Right lobe of liver (tissue), 6 donors: ENCODE data around the gene ARHGEF11. TPM values are rescaled to one million over a fixed set of nuclear protein-coding genes. Genes with fewer than 3 reads are reported as not detected.

ENCODE experiments used
- ATAC-seq, 4 donors: fragments of 200-7000 bp; cut with Tn5 transposase; one replicate each; pipeline ENCODE4 v1.9.1; 2020; ENCODE audit warnings: mild to moderate bottlenecking in 4 of 4, moderate library complexity in 4 of 4
- DNase-seq, 3 donors: peaks; one replicate each; pipeline ENCODE4 v3.0.0-alpha.2; 2020
- H3K27ac ChIP-seq, 3 donors: fragments of 200-600 bp; one replicate each; pipeline ENCODE4 v1.8.0; 2022
- H3K27me3 ChIP-seq, 2 donors: fragments of 200-600 bp; one replicate each; pipeline ENCODE4 v1.8.0; 2022
- H3K36me3 ChIP-seq, 4 donors: fragments of 200-600 bp; sonication (generic) in 1 of 4; one replicate each; pipeline versions ENCODE4 v1.5.1 to v1.8.0; 2017 to 2022; ENCODE audit warnings: control low read depth in 1 of 4
- H3K4me1 ChIP-seq, 4 donors: fragments of 200-600 bp; sonication (generic) in 1 of 4; one replicate each; pipeline versions ENCODE4 v1.5.1 to v1.8.0; 2017 to 2022; ENCODE audit warnings: control low read depth in 1 of 4
- H3K4me3 ChIP-seq, 3 donors: fragments of 200-600 bp; one replicate each; pipeline ENCODE4 v1.8.0; 2022
- H3K9me3 ChIP-seq, 4 donors: fragments of 200-600 bp; sonication (generic) in 1 of 4; one replicate each; pipeline versions ENCODE4 v1.5.1 to v1.8.0; 2017 to 2022; ENCODE audit warnings: control low read depth in 1 of 4
- CTCF ChIP-seq, 4 donors: fragments of 200-600 bp in 3 of 4; fragments of 450-650 bp in 1 of 4; IDR thresholded peaks; one replicate each; pipeline versions ENCODE4 v1.5.1 to v1.8.0; 2016 to 2022; ENCODE audit warnings: antibody characterized with exemption in 4 of 4, mild to moderate bottlenecking in 2 of 4
- POLR2A ChIP-seq: fragments of 450-650 bp; IDR thresholded peaks from one replicate; pipeline ENCODE4 v1.6.1; 2017; ENCODE audit warnings: antibody characterized with exemption, mild to moderate bottlenecking
- WGBS: methylation state at CpG from one replicate; pipeline ENCODE4 v1.1.6; 2018; ENCODE audit warnings: low coverage, low lambda C conversion rate; ENCODE audit not compliant: insufficient coverage; ENCODE audit errors: missing lambda C conversion rate; 5-methylcytosine and 5-hydroxymethylcytosine counted together
- intact Hi-C, 2 donors: fragments of 100-400 bp; cut with DNase I; formaldehyde crosslinking; loops; one replicate each; pipeline versions ENCODE4 v1.11.2 to v1.14.1; 2022
- total RNA-seq, 6 experiments: library from RNA; depleted of rRNA in 2 of 6; stranded (reverse); fragments of >200 nt in 2 of 6; fragmentation: NEBNext Ultra II Directional in 3 of 6; extraction: Animal tissue kit (Norgen Biotek cat#: 25700) in 3 of 6; gene quantifications; one replicate each; pipeline versions ENCODE4 v1.1.0 to v1.2.4, GENCODE V29; 2016 to 2023
- donor health status: DM: no; HTN: yes; CAD: no.
- donor health status: DM: no; HTN: no; CAD: no.
- donor health status: DM: no; HTN: no; CAD: no.
- donor health status: DM: no; HTN: yes; CAD: no.
- donor health status: DM: no; HTN: yes; CAD: no.

Gene ARHGEF11
- total RNA-seq, 6 experiments from 2014 or later: 10.5 to 18.7 (median 12.8) TPM

GRCh38 chr1:157006676-157007075 lies 38.9 kb downstream of the ARHGEF11 start:
- Histone ChIP-seq H3K36me3 (no peaks in the 10 kb centered on the region), H3K27ac (no peak overlapping the region), H3K4me3 (no peak overlapping the region), H3K9me3 (no peaks in the 10 kb centered on the region), H3K4me1 (peaks cover 0 to 4% (median 0%) of the 10 kb centered on the region in 4 donors), H3K27me3 (no peaks in the 10 kb centered on the region)
- TF ChIP-seq POLR2A (no peak), CTCF (IDR thresholded peaks at IDR 0.05) (no peak)
- intact Hi-C loops: no loop called here
- no peak for DNase-seq
- 71% methylated on average over 2 of the region's 2 CpGs for WGBS
- ATAC-seq: peak in 3 of 4 donors; percentile 10 to 32 (median 24)

GRCh38 chr1:157005965-157006364 lies 39.6 kb downstream of the ARHGEF11 start:
- H3K4me3 ChIP-seq: no peak overlapping the region
- WGBS: 42% methylated on average over 2 of the region's 2 CpGs
- ATAC-seq (no peak), DNase-seq (no peak)
- no peak for TF ChIP-seq CTCF (IDR thresholded peaks at IDR 0.05)
- TF ChIP-seq POLR2A: no peak
- H3K36me3 ChIP-seq: no peaks in the 10 kb centered on the region
- H3K9me3 ChIP-seq: no peaks in the 10 kb centered on the region
- no peak overlapping the region for H3K27ac ChIP-seq
- intact Hi-C loops: no loop called here
- no peaks in the 10 kb centered on the region for H3K27me3 ChIP-seq
- H3K4me1 ChIP-seq: peaks cover 0 to 4% (median 0%) of the 10 kb centered on the region in 4 donors

- Histone ChIP-seq H3K36me3 (no peaks in the 10 kb centered on the region), H3K4me1 (peaks cover 0 to 4% (median 0%) of the 10 kb centered on the region in 4 donors), H3K27ac (no peak overlapping the region), H3K4me3 (no peak overlapping the region), H3K9me3 (no peaks in the 10 kb centered on the region), H3K27me3 (no peaks in the 10 kb centered on the region)
- no peak for TF ChIP-seq POLR2A
- no peak for TF ChIP-seq CTCF (IDR thresholded peaks at IDR 0.05)
- ATAC-seq: no peak
- DNase-seq: no peak
- intact Hi-C loops: no loop called here
- 63% methylated on average over 3 of the region's 3 CpGs for WGBS
These were observed 40.7 kb downstream of the ARHGEF11 start for GRCh38 chr1:157004806-157005205.

GRCh38 chr1:157004327-157004726 lies 41.2 kb downstream of the ARHGEF11 start:
- Histone ChIP-seq H3K9me3 (no peaks in the 10 kb centered on the region), H3K27me3 (no peaks in the 10 kb centered on the region), H3K4me3 (no peak overlapping the region), H3K27ac (no peak overlapping the region), H3K36me3 (no peaks in the 10 kb centered on the region), H3K4me1 (peaks cover 0 to 4% (median 0%) of the 10 kb centered on the region in 4 donors)
- WGBS: 69% methylated on average over 4 of the region's 4 CpGs
- ATAC-seq (no peak), DNase-seq (no peak)
- TF ChIP-seq POLR2A: no peak
- no peak for TF ChIP-seq CTCF (IDR thresholded peaks at IDR 0.05)
- intact Hi-C loops: no loop called here

GRCh38 chr1:157001304-157001703 lies 44.2 kb downstream of the ARHGEF11 start:
- no peak overlapping the region for H3K27ac ChIP-seq
- TF ChIP-seq POLR2A: no peak
- TF ChIP-seq CTCF (IDR thresholded peaks at IDR 0.05): no peak
- intact Hi-C loops: no loop called here
- DNase-seq: no peak
- no peaks in the 10 kb centered on the region for H3K4me1 ChIP-seq
- no peaks in the 10 kb centered on the region for H3K36me3 ChIP-seq
- no peaks in the 10 kb centered on the region for H3K27me3 ChIP-seq
- ATAC-seq: no peak
- 90% methylated on average over 1 of the region's 1 CpG for WGBS
- H3K4me3 ChIP-seq: no peak overlapping the region
- no peaks in the 10 kb centered on the region for H3K9me3 ChIP-seq
